ENCODE results near the gene EPS15. TPM values are rescaled to one million over a fixed set of nuclear protein-coding genes. Genes with fewer than 3 reads are reported as not detected.

EPS15 gene
- polyA plus RNA-seq, 1 of the 3 experiments (the other 2 are of a cell fraction) = 17.0 TPM

- Histone ChIP-seq H3K4me1 (ENCODE audit: control insufficient read depth in 1 of 2, insufficient read depth in 2 of 2, low read depth in 1 of 2, low read length in 1 of 2) (no peaks in the 10 kb centered on the region), H3K9ac (no peak overlapping the region), H3K36me3 (replicated peaks in 1 of 2; ENCODE audit: control insufficient read depth in 1 of 2, insufficient read depth in 2 of 2, low read length in 1 of 2) (no peaks in the 10 kb centered on the region), H3F3A (replicated peaks; ENCODE audit: insufficient read depth) (peaks cover 4% of the 10 kb centered on the region), H2AFZ (ENCODE audit: low read depth) (no peak overlapping the region), H4K20me1 (ENCODE audit: insufficient read depth) (no peaks in the 10 kb centered on the region), H3K4me3 (ENCODE audit: low read depth in 2 of 2, low read length in 1 of 2) (no peak overlapping the region), H3K4me2 (no peak overlapping the region), H3K9me3 (no peaks in the 10 kb centered on the region), H3K9me2 (no peaks in the 10 kb centered on the region), H3K79me2 (ENCODE audit: insufficient read depth) (no peaks in the 10 kb centered on the region), H3K27me3 (ENCODE audit: insufficient read depth) (no peaks in the 10 kb centered on the region), H3K27ac (ENCODE audit: low read depth in 2 of 2, low read length in 1 of 2) (no peak overlapping the region)
- 82% methylated on average over 5 of the region's 5 CpGs for WGBS (ENCODE audit: low lambda C conversion rate)
- no peak for DNase-seq
- TF ChIP-seq FOSL2 (IDR thresholded peaks at IDR 0.05; ENCODE audit: borderline replicate concordance, low read depth) = no peak
- no peak for TF ChIP-seq RXRA (IDR thresholded peaks at IDR 0.05; ENCODE audit: borderline replicate concordance, low read depth)
- no peak for TF ChIP-seq USF1 (IDR thresholded peaks at IDR 0.05; ENCODE audit: borderline replicate concordance, low read depth)
- no peak for TF ChIP-seq REST (IDR thresholded peaks at IDR 0.05; ENCODE audit: low read depth, low read length)
- TF ChIP-seq RAD21 (IDR thresholded peaks at IDR 0.05; ENCODE audit: low read length) = no peak
- TF ChIP-seq MAX (IDR thresholded peaks at IDR 0.05; ENCODE audit: low read depth) = no peak
- no peak for TF ChIP-seq ZBTB33 (IDR thresholded peaks at IDR 0.05; ENCODE audit: borderline replicate concordance, low read depth)
- TF ChIP-seq EP300 (IDR thresholded peaks at IDR 0.05; ENCODE audit: borderline replicate concordance in 1 of 2, low read depth in 1 of 2, low read length in 1 of 2) = no peak
- TF ChIP-seq ELF1 (IDR thresholded peaks at IDR 0.05) = no peak
- TF ChIP-seq TAF1 (IDR thresholded peaks at IDR 0.05; ENCODE audit: borderline replicate concordance, low read depth, low read length) = no peak
- no peak for TF ChIP-seq JUND (IDR thresholded peaks at IDR 0.05)
- no peak for TF ChIP-seq CHD2 (IDR thresholded peaks at IDR 0.05; ENCODE audit: low read length, partially characterized antibody)
- no peak for TF ChIP-seq NFIC (IDR thresholded peaks at IDR 0.05; ENCODE audit: borderline replicate concordance)
- no peak for TF ChIP-seq FOXM1 (IDR thresholded peaks at IDR 0.05; ENCODE audit: low read depth)
- TF ChIP-seq TCF12 (IDR thresholded peaks at IDR 0.05) = no peak
- TF ChIP-seq NRF1 (IDR thresholded peaks at IDR 0.05; ENCODE audit: low read depth, low read length) = no peak
- TF ChIP-seq USF2 (IDR thresholded peaks at IDR 0.05; ENCODE audit: borderline replicate concordance, low read depth, low read length) = no peak
- TF ChIP-seq TEAD4 (IDR thresholded peaks at IDR 0.05; ENCODE audit: borderline replicate concordance, insufficient read depth) = no peak
- TF ChIP-seq IRF3 (IDR thresholded peaks at IDR 0.05; ENCODE audit: low read depth, low read length) = no peak
- TF ChIP-seq YY1 (IDR thresholded peaks at IDR 0.05; ENCODE audit: low read depth) = no peak
- ChIA-PET CTCF (no interaction called here), POLR2A (no interaction called here)
Observed at GRCh38 chr1:51551848-51552296, 32.8 kb upstream of the EPS15 start.

Data from SK-N-SH (cell line).